ENCODE results near the gene AEBP2. TPM values are rescaled to one million over a fixed set of nuclear protein-coding genes. Genes with fewer than 3 reads are reported as not detected.

Gene AEBP2
- polyA plus RNA-seq, 1 donor (not counting 4 experiments of a cell fraction or from before 2014, with no cell fraction given), result 19.6 TPM

- Histone ChIP-seq H4K20me1 (ENCODE audit: control insufficient read depth, extremely low read depth, insufficient read depth, low read length) (peaks cover 4% of the 10 kb centered on the region), H3K4me3 (ENCODE audit: control insufficient read depth in 2 of 3, extremely low read depth in 1 of 3, insufficient read depth in 2 of 3, low read depth in 1 of 3, low read length in 3 of 3) (no peak overlapping the region), H3K79me2 (ENCODE audit: control insufficient read depth, insufficient read depth, low read length) (peaks cover 87% of the 10 kb centered on the region), H3K36me3 (ENCODE audit: control insufficient read depth in 2 of 2, extremely low read depth in 1 of 2, insufficient read depth in 2 of 2, low read length in 2 of 2) (peaks cover 0 to 3% of the 10 kb centered on the region in 2 experiments), H3K9ac (ENCODE audit: control insufficient read depth, extremely low read depth, insufficient read depth, low read length) (no peak overlapping the region), H3K4me1 (ENCODE audit: control insufficient read depth, extremely low read depth, insufficient read depth, low read length) (peaks cover 17% of the 10 kb centered on the region), H3K4me2 (ENCODE audit: control insufficient read depth, extremely low read depth, insufficient read depth, low read depth, low read length) (peak overlapping the region; percentile 79), H2AFZ (ENCODE audit: control insufficient read depth, low read length) (no peak overlapping the region), H3K27me3 (ENCODE audit: control insufficient read depth, extremely low read depth, insufficient read depth, low read length) (no peaks in the 10 kb centered on the region), H3K27ac (ENCODE audit: control insufficient read depth, insufficient read depth, low read length) (peak overlapping the region; percentile 61), H3K9me3 (ENCODE audit: control insufficient read depth, low read depth, low read length) (no peaks in the 10 kb centered on the region), H3K9me1 (ENCODE audit: control insufficient read depth, extremely low read depth, insufficient read depth, low read length) (no peaks in the 10 kb centered on the region)
- FAIRE-seq (no peak), DNase-seq (ENCODE audit: low read depth, low spot score) (no peak)
- no peak for TF ChIP-seq EZH2 (IDR thresholded peaks at IDR 0.05; ENCODE audit: low read length)
- no peak for TF ChIP-seq CTCF (optimal IDR thresholded peaks at IDR 0.05 in 1 of 3, IDR thresholded peaks at IDR 0.05 in 1 of 3, conservative IDR thresholded peaks at IDR 0.05 in 1 of 3; ENCODE audit: extremely low read depth in 1 of 3, insufficient read depth in 2 of 3, low read length in 3 of 3)
- dilution Hi-C loops (cut with MboI; ENCODE audit: extremely low pct_ligation_motif_present, low sequenced_read_pairs), result no loop called here
Measured at GRCh38 chr12:19443585-19443984, 4.3 kb downstream of the AEBP2 start.

- peaks cover 4% of the 10 kb centered on the region for H4K20me1 ChIP-seq (ENCODE audit: control insufficient read depth, extremely low read depth, insufficient read depth, low read length)
- H3K4me3 ChIP-seq (ENCODE audit: control insufficient read depth in 2 of 3, extremely low read depth in 1 of 3, insufficient read depth in 2 of 3, low read depth in 1 of 3, low read length in 3 of 3), result no peak overlapping the region
- no peaks in the 10 kb centered on the region for H3K9me3 ChIP-seq (ENCODE audit: control insufficient read depth, low read depth, low read length)
- peaks cover 91% of the 10 kb centered on the region for H3K79me2 ChIP-seq (ENCODE audit: control insufficient read depth, insufficient read depth, low read length)
- H3K9ac ChIP-seq (ENCODE audit: control insufficient read depth, extremely low read depth, insufficient read depth, low read length), result no peak overlapping the region
- TF ChIP-seq CTCF (optimal IDR thresholded peaks at IDR 0.05 in 1 of 3, IDR thresholded peaks at IDR 0.05 in 1 of 3, conservative IDR thresholded peaks at IDR 0.05 in 1 of 3; ENCODE audit: extremely low read depth in 1 of 3, insufficient read depth in 2 of 3, low read length in 3 of 3), result no peak
- TF ChIP-seq EZH2 (IDR thresholded peaks at IDR 0.05; ENCODE audit: low read length), result no peak
- peaks cover 0 to 3% of the 10 kb centered on the region in 2 experiments for H3K36me3 ChIP-seq (ENCODE audit: control insufficient read depth in 2 of 2, extremely low read depth in 1 of 2, insufficient read depth in 2 of 2, low read length in 2 of 2)
- DNase-seq (ENCODE audit: low read depth, low spot score) (no peak), FAIRE-seq (no peak)
- H3K4me1 ChIP-seq (ENCODE audit: control insufficient read depth, extremely low read depth, insufficient read depth, low read length), result peaks cover 17% of the 10 kb centered on the region
- H3K27me3 ChIP-seq (ENCODE audit: control insufficient read depth, extremely low read depth, insufficient read depth, low read length), result no peaks in the 10 kb centered on the region
- no peaks in the 10 kb centered on the region for H3K9me1 ChIP-seq (ENCODE audit: control insufficient read depth, extremely low read depth, insufficient read depth, low read length)
- dilution Hi-C loops (cut with MboI; ENCODE audit: extremely low pct_ligation_motif_present, low sequenced_read_pairs), result no loop called here
- peak overlapping the region; percentile 61 for H3K27ac ChIP-seq (ENCODE audit: control insufficient read depth, insufficient read depth, low read length)
- peak overlapping the region; percentile 79 for H3K4me2 ChIP-seq (ENCODE audit: control insufficient read depth, extremely low read depth, insufficient read depth, low read depth, low read length)
- no peak overlapping the region for H2AFZ ChIP-seq (ENCODE audit: control insufficient read depth, low read length)
Measured at GRCh38 chr12:19444097-19444496, 4.8 kb downstream of the AEBP2 start.
